ENCODE results near the gene ARHGEF39.

ARHGEF39 gene

GRCh38 chr9:35679091-35679490, 14.1 kb upstream of the ARHGEF39 start:
- no peak for DNase-seq (ENCODE audit: low read depth in 1 of 2, low spot score in 1 of 2)

GRCh38 chr9:35675732-35676392, 10.9 kb upstream of the ARHGEF39 start:
- DNase-seq (ENCODE audit: low read depth in 1 of 2, low spot score in 1 of 2), result no peak

GRCh38 chr9:35675204-35675603, 10.2 kb upstream of the ARHGEF39 start:
- DNase-seq (ENCODE audit: low read depth in 1 of 2, low spot score in 1 of 2), result no peak

GRCh38 chr9:35674025-35674361, 9.0 kb upstream of the ARHGEF39 start:
- no peak for DNase-seq (ENCODE audit: low read depth in 1 of 2, low spot score in 1 of 2)

- no peak for DNase-seq (ENCODE audit: low read depth in 1 of 2, low spot score in 1 of 2)
Measured at GRCh38 chr9:35673132-35674024, 8.4 kb upstream of the ARHGEF39 start, which contains the start of gene CA9. Gene CA9, plus strand, starts transcription at chr9:35673928. Its CDS starts 32 bp downstream, at chr9:35673960.

- no peak for DNase-seq (ENCODE audit: low read depth in 1 of 2, low spot score in 1 of 2)
Measured at GRCh38 chr9:35669331-35670145, 4.5 kb upstream of the ARHGEF39 start.

GRCh38 chr9:35667939-35668338, 2.9 kb upstream of the ARHGEF39 start:
- DNase-seq (ENCODE audit: low read depth in 1 of 2, low spot score in 1 of 2), result no peak

GRCh38 chr9:35666549-35666948, 1.6 kb upstream of the ARHGEF39 start:
- no peak for DNase-seq (ENCODE audit: low read depth in 1 of 2, low spot score in 1 of 2)

GRCh38 chr9:35666045-35666444, 1.1 kb upstream of the ARHGEF39 start:
- DNase-seq (ENCODE audit: low read depth in 1 of 2, low spot score in 1 of 2), result no peak

- DNase-seq (ENCODE audit: low read depth in 1 of 2, low spot score in 1 of 2), result no peak
Measured at GRCh38 chr9:35665471-35665818, 450 bp upstream of the ARHGEF39 start.

GRCh38 chr9:35662437-35662836, 2.6 kb downstream of the ARHGEF39 start:
- DNase-seq (ENCODE audit: low read depth in 1 of 2, low spot score in 1 of 2), result no peak

GRCh38 chr9:35661756-35662350, 3.1 kb downstream of the ARHGEF39 start:
- DNase-seq (ENCODE audit: low read depth in 1 of 2, low spot score in 1 of 2), result no peak

- no peak for DNase-seq (ENCODE audit: low read depth in 1 of 2, low spot score in 1 of 2)
Measured at GRCh38 chr9:35660966-35661415, 4.0 kb downstream of the ARHGEF39 start.

GRCh38 chr9:35659340-35659739, 5.7 kb downstream of the ARHGEF39 start:
- DNase-seq (ENCODE audit: low read depth in 1 of 2, low spot score in 1 of 2), result no peak

- no peak for DNase-seq (ENCODE audit: low read depth in 1 of 2, low spot score in 1 of 2)
Measured at GRCh38 chr9:35658968-35659220, 6.1 kb downstream of the ARHGEF39 start.

GRCh38 chr9:35658137-35658967, 6.6 kb downstream of the ARHGEF39 start, which contains the start of gene CCDC107:
Gene CCDC107, plus strand, starts transcription at chr9:35658292. Its CDS starts 88 bp downstream, at chr9:35658380.
- DNase-seq (ENCODE audit: low read depth in 1 of 2, low spot score in 1 of 2), result peak; percentile 74 to 75

- peak; percentile 70 to 86 for DNase-seq (ENCODE audit: low read depth in 1 of 2, low spot score in 1 of 2)
Measured at GRCh38 chr9:35657546-35658136, 7.4 kb downstream of the ARHGEF39 start, which contains the start of gene RMRP. Gene RMRP, minus strand, starts transcription at chr9:35658019.

- no peak for DNase-seq (ENCODE audit: low read depth in 1 of 2, low spot score in 1 of 2)
Measured at GRCh38 chr9:35656831-35657545, 8.0 kb downstream of the ARHGEF39 start.

GRCh38 chr9:35656348-35656747, 8.6 kb downstream of the ARHGEF39 start:
- no peak for DNase-seq (ENCODE audit: low read depth in 1 of 2, low spot score in 1 of 2)
